Natural killer cell treated with Interleukin-12 subunit alpha and Interleukin-12 subunit beta and Interleukin-15 and Interleukin-18, amount 100 ng/mL, for 72 hours (primary cell): Measurements from ENCODE around the gene COG3. TPM values are rescaled to one million over a fixed set of nuclear protein-coding genes. Genes with fewer than 3 reads are reported as not detected.

Experiments
- ATAC-seq, 2 donors: fragments of 150-1000 bp; cut with Tn5 transposase in 1 of 2; sonication (Bioruptor Pico), chemical (Tn5 transposase) in 1 of 2; 2 replicates each; pipeline ENCODE4 v1.10.0; 2021
- DNase-seq: peaks from one replicate; pipeline ENCODE4 v3.0.0; 2022; ENCODE audit warnings: low spot score
- H3K27ac Mint-ChIP-seq, 2 donors: 1 replicate in 1 of 2; 2 replicates in 1 of 2; pipeline ENCODE4 v1.8.0; 2022; ENCODE audit warnings: mixed read lengths in 2 of 2, mild to moderate bottlenecking in 1 of 2, moderate library complexity in 1 of 2
- H3K27me3 Mint-ChIP-seq, 2 donors: 1 replicate in 1 of 2; 2 replicates in 1 of 2; pipeline ENCODE4 v1.8.0; 2022; ENCODE audit warnings: mixed read lengths in 2 of 2
- H3K36me3 Mint-ChIP-seq: one replicate; pipeline ENCODE4 v1.8.0; 2022; ENCODE audit warnings: mixed read lengths
- H3K4me1 Mint-ChIP-seq, 2 donors: 1 replicate in 1 of 2; 2 replicates in 1 of 2; pipeline ENCODE4 v1.8.0; 2022; ENCODE audit warnings: low read depth in 2 of 2, mixed read lengths in 2 of 2, mild to moderate bottlenecking in 1 of 2
- H3K4me3 Mint-ChIP-seq: one replicate; pipeline ENCODE4 v1.8.0; 2022; ENCODE audit warnings: mixed read lengths
- H3K9me3 Mint-ChIP-seq: 2 replicates; pipeline ENCODE4 v1.8.0; 2022; ENCODE audit warnings: mixed read lengths
- total RNA-seq, 2 donors: library from RNA; stranded (reverse); gene quantifications; one replicate each; pipeline ENCODE4 v1.2.3, GENCODE V29; 2022

The COG3 gene
- total RNA-seq, 2 donors from 2014 or later: 41.0 to 50.9 TPM

GRCh38 chr13:45464141-45464686, 525 bp upstream of the COG3 start:
- peaks cover 28 to 44% of the 10 kb centered on the region in 2 donors for H3K4me1 Mint-ChIP-seq
- peaks cover 10% of the 10 kb centered on the region for H3K36me3 Mint-ChIP-seq
- H3K4me3 Mint-ChIP-seq: peak overlapping the region; percentile 91
- peaks cover under 1 to 13% of the 10 kb centered on the region in 2 donors for H3K27me3 Mint-ChIP-seq
- peak overlapping the region; percentile 91 to 97 for H3K27ac Mint-ChIP-seq
- ATAC-seq (no peak), DNase-seq (no peak)
- no peaks in the 10 kb centered on the region for H3K9me3 Mint-ChIP-seq

- Mint-ChIP-seq H3K4me1 (peaks cover 39 to 59% of the 10 kb centered on the region in 2 donors), H3K4me3 (peak overlapping the region; percentile 91), H3K27ac (peak overlapping the region; percentile 91 to 97), H3K27me3 (peaks cover 0 to 4% of the 10 kb centered on the region in 2 donors), H3K36me3 (peaks cover 11% of the 10 kb centered on the region), H3K9me3 (no peaks in the 10 kb centered on the region)
- no peak for ATAC-seq
- no peak for DNase-seq
Measured at GRCh38 chr13:45466359-45466758, 1.6 kb downstream of the COG3 start.

- peaks cover 55 to 77% of the 10 kb centered on the region in 2 donors for H3K4me1 Mint-ChIP-seq
- no peak overlapping the region for H3K27ac Mint-ChIP-seq
- H3K9me3 Mint-ChIP-seq: no peaks in the 10 kb centered on the region
- ATAC-seq (no peak), DNase-seq (no peak)
- H3K4me3 Mint-ChIP-seq: no peak overlapping the region
- no peaks in the 10 kb centered on the region for H3K27me3 Mint-ChIP-seq
- H3K36me3 Mint-ChIP-seq: peaks cover 18% of the 10 kb centered on the region
Measured at GRCh38 chr13:45468635-45469034, 3.9 kb downstream of the COG3 start.

GRCh38 chr13:45472171-45472705, 7.5 kb downstream of the COG3 start:
- ATAC-seq (no peak), DNase-seq (no peak)
- H3K27me3 Mint-ChIP-seq: no peaks in the 10 kb centered on the region
- H3K36me3 Mint-ChIP-seq: peaks cover 10% of the 10 kb centered on the region
- no peak overlapping the region for H3K4me3 Mint-ChIP-seq
- H3K27ac Mint-ChIP-seq: peak overlapping the region in 1 of 2 donors; percentile 14
- H3K4me1 Mint-ChIP-seq: peaks cover 49 to 60% of the 10 kb centered on the region in 2 donors
- H3K9me3 Mint-ChIP-seq: no peaks in the 10 kb centered on the region

GRCh38 chr13:45473627-45474026, 8.9 kb downstream of the COG3 start:
- no peak for DNase-seq
- peaks cover 10% of the 10 kb centered on the region for H3K36me3 Mint-ChIP-seq
- peaks cover 46 to 47% of the 10 kb centered on the region in 2 donors for H3K4me1 Mint-ChIP-seq

GRCh38 chr13:45474584-45475454, 10.1 kb downstream of the COG3 start:
- Mint-ChIP-seq H3K36me3 (peaks cover 10% of the 10 kb centered on the region), H3K4me3 (peak overlapping the region; percentile 37), H3K27ac (peak overlapping the region; percentile 59 to 79), H3K9me3 (no peaks in the 10 kb centered on the region), H3K4me1 (peaks cover 38 to 43% of the 10 kb centered on the region in 2 donors), H3K27me3 (no peaks in the 10 kb centered on the region)
- DNase-seq (no peak), ATAC-seq (peak in 1 of 2 donors; percentile 40)

More at GRCh38 chr13:45473627-45474026, 8.9 kb downstream of the COG3 start:
- Mint-ChIP-seq H3K4me3 (no peak overlapping the region), H3K27me3 (no peaks in the 10 kb centered on the region), H3K9me3 (no peaks in the 10 kb centered on the region), H3K27ac (no peak overlapping the region)
- ATAC-seq: no peak

GRCh38 chr13:45479661-45480060, 14.9 kb downstream of the COG3 start:
- Mint-ChIP-seq H3K4me1 (peaks cover 6 to 17% of the 10 kb centered on the region in 2 donors), H3K27me3 (no peaks in the 10 kb centered on the region), H3K4me3 (no peak overlapping the region), H3K36me3 (peaks cover 9% of the 10 kb centered on the region), H3K9me3 (no peaks in the 10 kb centered on the region), H3K27ac (no peak overlapping the region)
- DNase-seq: no peak
- ATAC-seq: no peak

- no peak for DNase-seq
- Mint-ChIP-seq H3K36me3 (peaks cover 15% of the 10 kb centered on the region), H3K27ac (no peak overlapping the region), H3K27me3 (no peaks in the 10 kb centered on the region), H3K4me1 (peaks cover 5 to 9% of the 10 kb centered on the region in 2 donors), H3K4me3 (no peak overlapping the region), H3K9me3 (no peaks in the 10 kb centered on the region)
- ATAC-seq: no peak
Measured at GRCh38 chr13:45481688-45482087, 16.9 kb downstream of the COG3 start.

- Mint-ChIP-seq H3K4me3 (no peak overlapping the region), H3K27me3 (no peaks in the 10 kb centered on the region), H3K4me1 (peaks cover 6 to 11% of the 10 kb centered on the region in 2 donors), H3K27ac (no peak overlapping the region), H3K36me3 (peaks cover 25% of the 10 kb centered on the region), H3K9me3 (no peaks in the 10 kb centered on the region)
- DNase-seq (no peak), ATAC-seq (no peak)
Measured at GRCh38 chr13:45482571-45483173, 17.9 kb downstream of the COG3 start.

GRCh38 chr13:45487604-45488003, 22.9 kb downstream of the COG3 start:
- peaks cover 27% of the 10 kb centered on the region for H3K36me3 Mint-ChIP-seq

GRCh38 chr13:45490068-45490467, 25.3 kb downstream of the COG3 start:
- Mint-ChIP-seq H3K27ac (no peak overlapping the region), H3K4me3 (no peak overlapping the region), H3K4me1 (peaks cover 6% of the 10 kb centered on the region in 2 donors), H3K36me3 (peaks cover 20% of the 10 kb centered on the region), H3K9me3 (no peaks in the 10 kb centered on the region), H3K27me3 (no peaks in the 10 kb centered on the region)
- DNase-seq (no peak), ATAC-seq (no peak)

More at GRCh38 chr13:45487604-45488003, 22.9 kb downstream of the COG3 start:
- no peak overlapping the region for H3K4me3 Mint-ChIP-seq
- H3K27ac Mint-ChIP-seq: no peak overlapping the region
- H3K27me3 Mint-ChIP-seq: no peaks in the 10 kb centered on the region
- no peaks in the 10 kb centered on the region for H3K9me3 Mint-ChIP-seq
- ATAC-seq (no peak), DNase-seq (no peak)
- peaks cover 6 to 11% of the 10 kb centered on the region in 2 donors for H3K4me1 Mint-ChIP-seq

- ATAC-seq (no peak), DNase-seq (no peak)
- no peaks in the 10 kb centered on the region for H3K27me3 Mint-ChIP-seq
- no peaks in the 10 kb centered on the region for H3K4me1 Mint-ChIP-seq
- no peak overlapping the region for H3K27ac Mint-ChIP-seq
- H3K4me3 Mint-ChIP-seq: no peak overlapping the region
- H3K36me3 Mint-ChIP-seq: peaks cover 14% of the 10 kb centered on the region
- no peaks in the 10 kb centered on the region for H3K9me3 Mint-ChIP-seq
Measured at GRCh38 chr13:45492538-45492937, 27.8 kb downstream of the COG3 start.

GRCh38 chr13:45496942-45497341, 32.2 kb downstream of the COG3 start:
- H3K36me3 Mint-ChIP-seq: peaks cover 25% of the 10 kb centered on the region
- DNase-seq (no peak), ATAC-seq (no peak)
- no peaks in the 10 kb centered on the region for H3K9me3 Mint-ChIP-seq
- H3K27ac Mint-ChIP-seq: no peak overlapping the region
- no peaks in the 10 kb centered on the region for H3K27me3 Mint-ChIP-seq
- H3K4me3 Mint-ChIP-seq: no peak overlapping the region
- H3K4me1 Mint-ChIP-seq: peaks cover 12 to 16% of the 10 kb centered on the region in 2 donors
